Activated CD4-positive, alpha-beta memory T cell treated with anti-CD3 and anti-CD28 coated beads for 36 hours (primary cell): Measurements from ENCODE around the gene RGMB. TPM values are rescaled to one million over a fixed set of nuclear protein-coding genes. Genes with fewer than 3 reads are reported as not detected.
A peak's percentile ranks its signal among the peaks of the same experiment; 100 is the strongest.

Experiments
- CTCF ChIA-PET: fragments of 350-600 bp; sonication (Branson Sonifier 250); formaldehyde crosslinking; loops from one replicate; lab custom pipeline; 2021; ENCODE audit warnings: antibody characterized with exemption, inconsistent platforms; lab: Charles Lee
- POLR2A ChIA-PET: fragments of 350-600 bp; sonication (Branson Sonifier 250); formaldehyde crosslinking; loops from one replicate; lab custom pipeline; 2021; ENCODE audit warnings: antibody characterized with exemption; lab: Charles Lee
- DNase-seq: peaks from one replicate; pipeline ENCODE4 v3.0.0-alpha.2; 2020
- H3K27ac Mint-ChIP-seq: one replicate; pipeline ENCODE4 v1.8.0; 2021; ENCODE audit warnings: mixed read lengths
- H3K27me3 Mint-ChIP-seq: one replicate; pipeline ENCODE4 v1.8.0; 2021; ENCODE audit warnings: mixed read lengths
- H3K36me3 Mint-ChIP-seq: one replicate; pipeline ENCODE4 v1.8.0; 2021; ENCODE audit warnings: mixed read lengths
- H3K4me1 Mint-ChIP-seq: one replicate; pipeline ENCODE4 v1.8.0; 2021; ENCODE audit warnings: low read depth, mixed read lengths
- H3K4me3 Mint-ChIP-seq: one replicate; pipeline ENCODE4 v1.8.0; 2021; ENCODE audit warnings: mild to moderate bottlenecking, mixed read lengths
- H3K9me3 Mint-ChIP-seq: one replicate; pipeline ENCODE4 v1.8.0; 2021; ENCODE audit warnings: mixed read lengths
- intact Hi-C: fragments of 100-400 bp; cut with micrococcal nuclease; formaldehyde crosslinking; loops from one replicate; pipeline ENCODE4 v1.15.1; 2023
- total RNA-seq, 2 experiments: library from RNA; stranded (reverse); gene quantifications; one replicate each; pipeline ENCODE4 v1.2.3, GENCODE V29; 2021

The RGMB gene
- total RNA-seq, 2 experiments from 2014 or later: 3.3 to 3.8 TPM

DNA sequence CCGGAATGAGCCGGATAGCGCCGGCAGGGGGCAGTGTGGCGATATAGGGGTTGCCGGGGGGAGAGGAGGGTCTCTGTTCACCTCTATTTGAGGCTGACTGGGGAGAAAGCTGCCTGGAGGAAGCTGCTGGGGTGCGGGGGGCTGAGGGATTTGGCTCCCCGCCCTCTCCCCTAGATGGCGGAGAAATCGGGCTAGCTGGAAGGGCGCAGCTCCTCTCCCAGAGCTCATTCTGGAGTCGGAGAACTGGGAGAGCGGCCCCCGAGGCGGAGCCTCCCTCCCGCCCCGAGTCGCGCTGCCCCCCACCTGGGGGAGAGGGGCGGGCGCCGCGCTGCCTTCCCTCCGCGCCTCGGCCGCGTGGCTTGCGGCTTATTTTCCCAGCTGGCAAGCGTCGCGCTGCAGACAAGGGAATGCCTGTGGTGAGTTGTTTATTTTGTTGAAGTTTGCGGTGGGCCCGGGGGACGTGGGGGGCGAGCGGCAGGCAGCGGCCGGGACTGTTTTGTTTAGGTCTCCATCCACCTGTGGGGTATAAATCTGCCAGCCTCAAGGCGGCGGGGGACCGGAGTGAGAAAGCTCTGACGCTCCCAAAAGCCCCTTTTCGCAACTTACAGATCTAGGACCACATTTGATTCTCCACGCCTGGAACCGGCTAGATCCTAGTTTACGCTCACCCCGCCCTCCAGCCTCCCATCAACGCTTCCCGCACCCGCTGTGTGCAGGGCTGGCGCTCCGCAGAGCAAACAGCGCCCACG, 4.1 kb upstream of the RGMB start:
- Mint-ChIP-seq H3K27ac (no peak overlapping the region), H3K4me1 (peaks cover 32% of the 10 kb centered on the region), H3K27me3 (peaks cover 27% of the 10 kb centered on the region), H3K36me3 (no peaks in the 10 kb centered on the region), H3K9me3 (no peaks in the 10 kb centered on the region), H3K4me3 (peak overlapping the region; percentile 84)
- DNase-seq: peak; percentile 57
- ChIA-PET POLR2A (no interaction called here), CTCF (interaction anchor here (0.6 to 6.2 kb wide), 33 partner anchors 9 to 1596 kb away, joined by 3 to 88 read pairs (median 4); no protein-coding TSS in a partner anchor)
- intact Hi-C loops: loop anchor here (1.0 kb wide), 1 partner anchor 291 kb away; no protein-coding TSS in a partner anchor

DNA sequence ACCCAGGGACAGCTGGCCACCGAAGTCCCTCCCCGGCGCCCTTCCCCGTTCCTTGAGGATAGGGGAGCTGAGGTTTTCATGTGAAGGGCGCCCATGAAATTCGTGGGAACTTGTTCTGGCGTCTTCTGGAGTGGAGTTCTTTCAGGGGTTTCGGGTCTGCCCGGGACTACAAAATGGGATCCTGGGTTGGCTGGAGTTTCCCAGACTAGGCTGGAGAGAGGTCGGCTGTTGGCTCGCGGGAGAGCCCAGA, 3.6 kb upstream of the RGMB start:
- Mint-ChIP-seq H3K27ac (no peak overlapping the region), H3K36me3 (no peaks in the 10 kb centered on the region), H3K4me3 (peak overlapping the region; percentile 84), H3K27me3 (peaks cover 25% of the 10 kb centered on the region), H3K9me3 (no peaks in the 10 kb centered on the region), H3K4me1 (peaks cover 36% of the 10 kb centered on the region)
- ChIA-PET POLR2A (no interaction called here), CTCF (interaction anchor here (0.8 to 6.2 kb wide), 14 partner anchors 11 to 1597 kb away, joined by 3 to 88 read pairs (median 6); no protein-coding TSS in a partner anchor)
- DNase-seq: no peak
- intact Hi-C loops: loop anchor here (1.0 to 10.0 kb wide), 4 partner anchors 263 to 1225 kb away; no protein-coding TSS in a partner anchor

DNA sequence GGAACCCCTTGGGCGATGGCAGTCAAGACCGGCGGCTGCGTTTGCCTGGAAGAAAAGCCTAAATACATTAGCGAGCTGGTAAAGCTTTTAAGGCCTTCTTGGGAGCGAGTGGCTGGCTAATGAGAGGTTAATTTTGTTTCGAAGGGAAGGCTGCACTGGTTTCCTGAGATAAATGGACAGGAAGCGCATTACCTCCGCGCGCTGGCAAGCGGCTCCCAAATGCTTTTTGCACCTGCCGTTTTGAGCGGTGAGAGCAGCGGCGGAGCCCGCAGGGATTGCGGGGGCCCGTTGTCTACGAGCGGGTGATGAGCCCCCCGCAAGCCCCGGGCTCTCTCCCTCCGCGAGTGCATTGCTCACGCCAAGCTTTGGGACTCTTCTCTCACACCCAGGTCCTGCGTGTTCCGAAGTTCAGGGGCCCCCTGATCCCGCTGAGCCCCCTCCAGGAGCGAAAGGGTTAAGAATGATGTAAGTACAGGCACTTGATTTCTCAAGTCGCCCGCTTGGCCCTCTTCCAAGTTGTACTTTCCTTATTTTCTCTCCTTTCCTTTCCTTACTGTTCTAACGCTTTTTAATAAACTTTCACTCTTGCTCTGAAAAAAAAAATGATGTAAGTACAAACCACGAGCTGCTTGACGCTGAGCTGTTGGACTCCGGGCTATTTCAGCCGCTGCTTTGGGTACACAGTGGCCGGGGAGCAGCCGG, 3.1 kb upstream of the RGMB start:
- DNase-seq: peak; percentile 27
- ChIA-PET POLR2A (no interaction called here), CTCF (interaction anchor here (0.6 to 6.2 kb wide), 23 partner anchors 9 to 1597 kb away, joined by 3 to 88 read pairs (median 4); no protein-coding TSS in a partner anchor)
- Mint-ChIP-seq H3K27ac (peak overlapping the region; percentile 1), H3K4me1 (peaks cover 40% of the 10 kb centered on the region), H3K4me3 (peak overlapping the region; percentile 84), H3K36me3 (no peaks in the 10 kb centered on the region), H3K9me3 (no peaks in the 10 kb centered on the region), H3K27me3 (peaks cover 25% of the 10 kb centered on the region)
- intact Hi-C loops: loop anchor here (2.0 to 10.0 kb wide), 3 partner anchors 262 to 1226 kb away; no protein-coding TSS in a partner anchor

DNA sequence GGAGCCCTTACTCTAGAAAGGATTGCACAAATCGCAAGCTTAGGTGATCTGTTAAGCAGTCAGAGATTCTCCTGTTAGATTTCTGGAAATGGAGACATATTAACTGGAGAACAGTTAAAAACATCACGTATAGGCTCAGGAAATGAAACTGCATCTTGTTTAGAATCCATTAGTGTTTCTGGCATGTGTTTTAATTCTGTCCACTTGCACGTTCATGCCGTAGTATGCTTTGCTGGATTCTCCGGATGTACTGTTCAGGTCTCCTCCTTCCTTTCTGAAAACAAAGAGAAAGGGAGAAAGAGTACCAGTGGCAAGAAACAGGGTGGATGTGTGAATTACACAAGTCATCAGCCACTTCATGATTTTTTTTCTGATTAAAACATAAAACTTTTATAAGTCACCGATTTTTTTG, 2.5 kb upstream of the RGMB start:
- peaks cover 25% of the 10 kb centered on the region for H3K27me3 Mint-ChIP-seq
- peaks cover 46% of the 10 kb centered on the region for H3K4me1 Mint-ChIP-seq
- peak overlapping the region; percentile 84 for H3K4me3 Mint-ChIP-seq
- H3K9me3 Mint-ChIP-seq: no peaks in the 10 kb centered on the region
- H3K27ac Mint-ChIP-seq: peak overlapping the region; percentile 1
- CTCF ChIA-PET: interaction anchor here (0.6 to 6.2 kb wide), 16 partner anchors 9 to 1543 kb away, joined by 3 to 88 read pairs (median 3); no protein-coding TSS in a partner anchor
- POLR2A ChIA-PET: no interaction called here
- intact Hi-C loops: loop anchor here (1.0 to 10.0 kb wide), 4 partner anchors 25 to 1226 kb away; no protein-coding TSS in a partner anchor
- no peak for DNase-seq
- H3K36me3 Mint-ChIP-seq: no peaks in the 10 kb centered on the region

DNA sequence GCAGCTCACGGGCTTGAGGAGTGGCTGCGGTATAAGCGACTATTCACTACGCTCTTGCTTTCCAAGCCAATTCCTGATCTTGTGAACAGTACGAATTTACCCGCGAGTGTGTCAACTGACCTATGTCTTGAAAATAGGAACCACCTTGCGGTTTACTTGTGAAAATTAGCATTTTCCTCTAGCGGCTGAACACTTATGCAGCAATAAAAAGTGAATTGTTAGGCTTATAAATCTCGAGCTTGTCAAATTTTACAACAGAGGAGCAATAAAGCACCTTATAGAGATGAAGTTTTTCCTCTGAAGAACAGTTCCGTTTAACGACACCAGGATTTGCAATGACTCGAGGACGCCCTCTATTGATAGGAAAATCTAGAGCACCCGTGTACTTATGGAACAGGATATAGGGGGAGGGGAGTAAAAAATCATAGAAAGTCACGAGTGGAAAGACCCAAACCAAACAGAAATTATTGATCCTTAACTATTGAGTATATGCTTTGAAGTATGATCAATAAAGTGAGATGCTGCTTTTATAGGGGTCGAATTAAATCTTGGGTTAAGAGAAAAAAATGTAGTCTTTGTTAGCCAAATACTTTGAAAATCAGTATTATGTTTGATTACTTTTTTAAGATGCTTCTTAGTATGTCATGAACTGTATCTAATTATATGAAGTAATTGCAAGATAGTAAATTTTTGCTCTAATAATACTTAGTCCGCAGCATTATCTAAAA, 1.9 kb upstream of the RGMB start:
- intact Hi-C loops: loop anchor here (1.0 to 10.0 kb wide), 4 partner anchors 25 to 1227 kb away; no protein-coding TSS in a partner anchor
- POLR2A ChIA-PET: no interaction called here
- Mint-ChIP-seq H3K36me3 (no peaks in the 10 kb centered on the region), H3K27ac (no peak overlapping the region), H3K27me3 (peaks cover 27% of the 10 kb centered on the region), H3K4me1 (peaks cover 50% of the 10 kb centered on the region), H3K4me3 (peak overlapping the region; percentile 84), H3K9me3 (no peaks in the 10 kb centered on the region)
- CTCF ChIA-PET: interaction anchor here (0.6 to 6.2 kb wide), 12 partner anchors 10 to 1541 kb away, joined by 3 to 88 read pairs (median 4); no protein-coding TSS in a partner anchor
- peak; percentile 62 for DNase-seq

DNA sequence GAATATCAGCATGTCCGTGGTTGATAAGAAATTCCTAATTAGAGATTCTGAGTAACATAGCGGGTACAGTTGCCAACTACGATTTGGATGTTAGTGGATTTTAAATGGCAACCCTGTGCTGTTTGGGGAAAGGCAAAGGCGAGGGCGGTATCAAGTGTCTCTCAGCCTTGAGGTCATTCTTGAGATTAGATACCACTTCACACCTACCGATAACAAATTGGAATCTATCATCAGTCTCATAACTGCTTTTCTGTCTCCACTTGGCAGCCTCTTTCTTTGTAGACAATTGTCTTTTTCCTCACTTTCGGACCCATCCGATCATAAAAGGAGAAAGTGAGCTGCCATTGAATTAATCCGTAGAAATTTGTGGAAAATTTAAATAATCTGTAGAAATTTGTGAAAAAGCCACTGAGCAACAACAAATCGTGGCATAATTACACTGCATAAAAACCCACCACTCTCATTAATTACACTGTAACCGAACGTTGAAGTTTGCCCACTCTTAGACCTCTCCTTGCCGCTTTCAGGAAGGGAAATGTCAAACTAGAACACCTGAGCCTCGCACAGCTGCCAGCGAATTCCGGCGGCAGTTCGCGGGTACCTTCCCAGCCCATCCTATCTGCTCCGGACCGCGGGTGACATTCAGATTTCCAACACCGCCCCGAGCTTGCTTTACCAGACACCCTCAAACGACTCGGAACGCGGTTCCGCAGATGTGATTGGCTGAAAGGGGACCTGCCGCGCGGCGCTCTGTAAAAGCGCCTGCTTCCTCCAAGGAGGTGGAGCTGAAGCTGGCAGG, 849 bp upstream of the RGMB start:
- CTCF ChIA-PET: interaction anchor here (0.9 to 6.2 kb wide), 6 partner anchors 9 to 1542 kb away, joined by 3 to 88 read pairs (median 10); no protein-coding TSS in a partner anchor
- POLR2A ChIA-PET: no interaction called here
- Mint-ChIP-seq H3K9me3 (no peaks in the 10 kb centered on the region), H3K27me3 (peaks cover 24% of the 10 kb centered on the region), H3K36me3 (no peaks in the 10 kb centered on the region), H3K4me3 (peak overlapping the region; percentile 91), H3K27ac (peak overlapping the region; percentile 50), H3K4me1 (peaks cover 50% of the 10 kb centered on the region)
- intact Hi-C loops: loop anchor here (1.0 to 10.0 kb wide), 4 partner anchors 157 to 1589 kb away; partner anchors contain the start of genes CHD1 and RIOK2
- peak; percentile 67 for DNase-seq

DNA sequence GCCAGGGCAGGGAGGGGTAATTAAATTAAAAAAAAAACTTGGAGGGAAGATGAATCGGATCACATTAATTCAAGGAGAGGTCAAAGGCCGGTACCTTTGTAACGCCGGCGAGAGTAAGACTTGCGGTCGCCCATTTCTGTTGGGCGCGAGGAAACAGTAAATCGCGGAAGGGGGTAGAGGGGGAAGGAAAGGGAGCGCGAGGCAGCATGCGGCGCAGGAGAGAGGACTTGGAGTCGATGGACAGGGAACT, 324 bp upstream of the RGMB start:
- no peak for DNase-seq
- intact Hi-C loops: loop anchor here (1.0 to 10.0 kb wide), 4 partner anchors 156 to 1590 kb away; partner anchors contain the start of genes CHD1 and RIOK2
- H3K4me3 Mint-ChIP-seq: peak overlapping the region; percentile 91
- no peaks in the 10 kb centered on the region for H3K9me3 Mint-ChIP-seq
- ChIA-PET POLR2A (no interaction called here), CTCF (interaction anchor here (0.9 to 5.2 kb wide), 3 partner anchors 8 to 288 kb away, joined by 3 to 36 read pairs (median 4); no protein-coding TSS in a partner anchor)
- H3K36me3 Mint-ChIP-seq: no peaks in the 10 kb centered on the region
- H3K27ac Mint-ChIP-seq: peak overlapping the region; percentile 50
- peaks cover 24% of the 10 kb centered on the region for H3K27me3 Mint-ChIP-seq
- H3K4me1 Mint-ChIP-seq: peaks cover 50% of the 10 kb centered on the region

DNA sequence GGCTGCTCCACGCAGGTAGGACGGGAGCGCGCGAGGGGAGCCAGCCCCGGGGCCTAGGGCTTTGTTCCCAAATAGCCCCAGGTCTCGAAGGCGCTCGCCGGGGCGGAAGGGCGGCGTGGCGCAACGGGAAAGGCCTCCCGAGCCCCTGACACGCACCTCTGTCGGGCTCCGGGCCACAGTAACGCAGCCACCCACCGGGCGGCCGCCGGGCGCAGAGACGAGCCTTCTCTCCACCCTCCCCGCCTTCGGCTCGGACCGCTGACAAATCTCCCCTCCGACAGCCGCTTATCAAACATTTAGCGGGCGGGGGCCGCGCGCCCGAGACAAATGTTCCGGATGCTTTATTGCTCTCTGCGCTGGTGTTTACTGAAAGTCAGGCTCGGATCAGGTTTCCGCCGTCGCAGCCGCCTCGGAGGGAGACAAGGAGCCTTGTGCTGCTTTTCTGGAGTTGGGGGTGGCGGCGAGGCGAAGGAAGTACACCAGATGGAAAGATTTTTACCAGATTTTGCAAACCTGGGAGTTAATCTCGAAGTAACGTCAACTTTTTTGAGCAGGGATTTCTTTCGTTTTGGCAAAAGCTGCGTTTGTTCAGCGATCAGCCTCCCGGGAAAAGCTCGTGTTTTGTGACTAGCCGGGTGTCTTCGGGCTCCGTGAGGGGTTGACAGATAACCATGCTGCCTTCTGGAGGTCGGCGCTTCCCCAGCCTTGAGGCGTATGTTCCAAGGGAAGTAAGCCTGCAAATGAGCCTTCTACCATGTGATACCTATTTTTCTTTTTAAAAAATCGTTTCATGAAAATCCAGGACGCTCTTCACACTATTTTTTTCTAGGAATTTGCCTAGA, 950 bp downstream of the RGMB start:
- Mint-ChIP-seq H3K27me3 (peaks cover 20% of the 10 kb centered on the region), H3K4me1 (peaks cover 44% of the 10 kb centered on the region), H3K27ac (peak overlapping the region; percentile 28), H3K4me3 (peak overlapping the region; percentile 91), H3K9me3 (no peaks in the 10 kb centered on the region), H3K36me3 (no peaks in the 10 kb centered on the region)
- ChIA-PET CTCF (no interaction called here), POLR2A (no interaction called here)
- peak; percentile 74 for DNase-seq
- intact Hi-C loops: loop anchor here (5.0 to 10.0 kb wide), 2 partner anchors 542 to 1230 kb away; no protein-coding TSS in a partner anchor

DNA sequence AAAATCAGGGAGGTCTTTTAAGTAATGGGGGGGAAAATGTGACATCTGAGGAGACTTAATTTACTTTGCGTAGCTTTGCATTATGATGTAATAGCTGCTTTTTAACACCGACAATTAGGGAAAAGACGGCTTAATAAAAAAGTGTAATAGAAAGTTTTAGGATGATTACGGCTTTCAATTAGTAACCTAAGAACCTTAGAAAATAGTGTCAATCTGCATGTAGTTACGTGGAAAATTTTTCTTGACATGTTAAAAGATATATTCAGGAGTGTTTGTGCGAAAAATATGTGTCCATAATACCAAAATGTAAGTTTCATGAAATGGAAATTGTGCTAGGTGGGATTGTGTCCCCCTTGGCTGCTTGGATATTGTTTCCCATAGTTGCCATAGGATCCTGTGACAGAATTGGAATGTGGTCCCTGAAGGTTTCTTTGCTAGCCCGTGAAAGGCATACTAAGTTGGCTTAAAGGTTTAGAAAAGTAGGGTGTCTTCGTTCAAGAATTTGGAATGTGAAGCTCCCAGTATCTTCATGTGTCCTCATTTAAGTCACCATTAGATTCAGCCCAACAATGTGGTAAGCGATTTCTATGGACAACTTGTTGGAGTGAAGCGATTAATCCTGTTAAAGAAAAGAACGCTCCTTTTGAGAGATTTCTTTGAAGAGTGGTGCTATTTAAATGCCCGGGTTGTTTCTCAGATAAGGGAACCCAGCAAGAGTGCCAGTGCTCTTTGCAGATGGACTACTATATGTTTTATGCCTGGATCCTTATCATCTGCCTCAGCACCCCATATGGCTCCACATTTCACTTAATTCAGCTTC, 2.0 kb downstream of the RGMB start:
- Mint-ChIP-seq H3K27me3 (peaks cover 15% of the 10 kb centered on the region), H3K4me1 (peaks cover 39% of the 10 kb centered on the region), H3K27ac (no peak overlapping the region), H3K9me3 (no peaks in the 10 kb centered on the region), H3K4me3 (peak overlapping the region; percentile 91), H3K36me3 (no peaks in the 10 kb centered on the region)
- intact Hi-C loops: loop anchor here (10.0 kb wide), 1 partner anchor 1231 kb away; no protein-coding TSS in a partner anchor
- DNase-seq: no peak
- ChIA-PET POLR2A (no interaction called here), CTCF (no interaction called here)
